Chondrocyte (in vitro differentiated cells): ENCODE results near the gene ZFPM1. TPM values are rescaled to one million over a fixed set of nuclear protein-coding genes. Genes with fewer than 3 reads are reported as not detected.

ENCODE experiments used
- DNase-seq: peaks from one replicate; pipeline ENCODE4 v3.0.0; 2021; ENCODE audit warnings: mixed read lengths, low spot score
- H3K27ac Mint-ChIP-seq: one replicate; pipeline ENCODE4 v1.8.0; 2021; ENCODE audit warnings: mild to moderate bottlenecking, moderate library complexity, mixed read lengths; ENCODE audit not compliant: unreplicated experiment
- H3K27me3 Mint-ChIP-seq: 2 replicates; pipeline ENCODE4 v1.8.0; 2021; ENCODE audit warnings: low read depth, mixed read lengths
- H3K36me3 Mint-ChIP-seq: 2 replicates; pipeline ENCODE4 v1.8.0; 2021; ENCODE audit warnings: low read depth, mixed read lengths
- H3K4me1 Mint-ChIP-seq: 2 replicates; pipeline ENCODE4 v1.8.0; 2021; ENCODE audit warnings: low read depth, mild to moderate bottlenecking, mixed read lengths
- H3K4me3 Mint-ChIP-seq: one replicate; pipeline ENCODE4 v1.8.0; 2021; ENCODE audit warnings: mild to moderate bottlenecking, moderate library complexity, mixed read lengths; ENCODE audit not compliant: unreplicated experiment
- H3K9me3 Mint-ChIP-seq: 2 replicates; pipeline ENCODE4 v1.8.0; 2021; ENCODE audit warnings: low read depth, mixed read lengths
- total RNA-seq: library from RNA; stranded (reverse); gene quantifications from 3 replicates; pipeline ENCODE4 v1.2.1, GENCODE V29; 2021
- TF ChIP-seq, protein P1 (sequence below): fragments of 200-600 bp; sonication (generic); IDR thresholded peaks from 2 replicates; pipeline ENCODE4 v1.5.0; 2021; ENCODE audit warnings: antibody characterized with exemption, mild to moderate bottlenecking, moderate library complexity

ZFPM1 gene
- total RNA-seq, 1 donor from 2014 or later, result 7.6 TPM

DNA sequence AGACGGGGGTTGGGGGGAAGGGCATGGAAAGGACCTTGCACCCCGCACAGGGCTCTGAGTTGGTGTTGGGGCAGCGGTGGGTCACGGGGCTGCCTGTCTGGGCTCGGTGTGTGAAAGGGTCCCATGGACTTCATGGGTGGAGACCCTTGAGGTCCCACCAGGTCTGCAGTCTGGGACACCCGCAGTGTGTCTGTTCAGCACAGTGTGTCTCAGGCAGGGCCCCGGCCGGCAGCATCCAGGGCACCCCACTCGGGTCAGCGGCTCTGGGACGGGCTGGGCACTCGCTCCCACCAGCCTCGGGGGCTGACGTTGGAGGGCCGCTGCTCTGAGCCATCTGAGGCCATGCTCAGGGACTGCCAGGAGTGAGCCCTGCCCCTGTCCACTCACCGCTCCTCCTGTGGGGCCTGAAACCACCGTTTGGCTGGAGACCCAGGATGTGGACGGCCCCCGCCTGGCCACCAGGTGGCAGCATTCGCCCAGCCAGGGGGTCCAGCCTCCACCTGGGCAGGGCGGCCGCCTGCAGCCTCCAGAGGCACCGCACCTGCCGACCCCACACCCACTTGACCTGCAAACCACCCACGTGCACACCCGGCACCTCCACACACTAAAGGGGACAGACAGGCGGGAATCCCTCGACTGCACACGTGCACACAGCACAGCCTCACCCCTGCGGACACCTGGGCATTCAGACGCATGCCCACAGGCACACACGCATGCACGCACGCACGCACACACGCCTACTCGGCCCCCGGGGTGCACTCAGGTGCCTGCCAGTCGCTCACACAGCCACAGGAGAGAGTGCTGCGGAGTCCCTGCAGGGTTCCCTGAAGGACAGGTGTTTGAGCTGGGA, 10.1 kb upstream of the ZFPM1 start:
- H3K9me3 Mint-ChIP-seq, result no peaks in the 10 kb centered on the region
- H3K27ac Mint-ChIP-seq, result no peak overlapping the region
- no peak overlapping the region for H3K4me3 Mint-ChIP-seq
- DNase-seq, result no peak
- TF ChIP-seq, protein P1, sequence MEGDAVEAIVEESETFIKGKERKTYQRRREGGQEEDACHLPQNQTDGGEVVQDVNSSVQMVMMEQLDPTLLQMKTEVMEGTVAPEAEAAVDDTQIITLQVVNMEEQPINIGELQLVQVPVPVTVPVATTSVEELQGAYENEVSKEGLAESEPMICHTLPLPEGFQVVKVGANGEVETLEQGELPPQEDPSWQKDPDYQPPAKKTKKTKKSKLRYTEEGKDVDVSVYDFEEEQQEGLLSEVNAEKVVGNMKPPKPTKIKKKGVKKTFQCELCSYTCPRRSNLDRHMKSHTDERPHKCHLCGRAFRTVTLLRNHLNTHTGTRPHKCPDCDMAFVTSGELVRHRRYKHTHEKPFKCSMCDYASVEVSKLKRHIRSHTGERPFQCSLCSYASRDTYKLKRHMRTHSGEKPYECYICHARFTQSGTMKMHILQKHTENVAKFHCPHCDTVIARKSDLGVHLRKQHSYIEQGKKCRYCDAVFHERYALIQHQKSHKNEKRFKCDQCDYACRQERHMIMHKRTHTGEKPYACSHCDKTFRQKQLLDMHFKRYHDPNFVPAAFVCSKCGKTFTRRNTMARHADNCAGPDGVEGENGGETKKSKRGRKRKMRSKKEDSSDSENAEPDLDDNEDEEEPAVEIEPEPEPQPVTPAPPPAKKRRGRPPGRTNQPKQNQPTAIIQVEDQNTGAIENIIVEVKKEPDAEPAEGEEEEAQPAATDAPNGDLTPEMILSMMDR, result peak; percentile 92
- H3K4me1 Mint-ChIP-seq, result no peaks in the 10 kb centered on the region
- H3K36me3 Mint-ChIP-seq, result no peaks in the 10 kb centered on the region
- H3K27me3 Mint-ChIP-seq, result peaks cover 5% of the 10 kb centered on the region

GRCh38 chr16:88444826-88445582, 8.1 kb upstream of the ZFPM1 start:
- DNase-seq, result no peak
- TF ChIP-seq, protein P1, result no peak
- no peaks in the 10 kb centered on the region for H3K9me3 Mint-ChIP-seq
- no peaks in the 10 kb centered on the region for H3K4me1 Mint-ChIP-seq
- H3K27ac Mint-ChIP-seq, result no peak overlapping the region
- H3K4me3 Mint-ChIP-seq, result no peak overlapping the region
- H3K27me3 Mint-ChIP-seq, result peaks cover 5% of the 10 kb centered on the region
- no peaks in the 10 kb centered on the region for H3K36me3 Mint-ChIP-seq

DNA sequence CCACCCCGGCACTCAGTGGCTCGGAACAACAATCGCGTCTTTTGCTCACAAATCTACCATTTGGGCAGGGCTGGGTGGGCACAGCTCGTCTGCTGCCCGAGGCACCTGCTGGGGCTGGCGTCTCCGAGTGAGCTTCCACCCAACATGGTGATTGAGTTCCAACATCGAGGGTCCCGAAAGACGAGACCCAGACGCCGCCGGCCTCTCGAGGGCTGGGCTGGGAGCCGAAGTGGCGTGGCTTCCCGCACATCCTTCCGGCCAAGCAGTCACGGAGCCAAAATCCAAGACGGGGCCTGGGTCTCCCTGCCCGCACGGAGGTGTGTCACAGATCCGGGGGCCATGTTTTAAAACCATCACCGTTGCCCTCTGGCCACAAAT, 7.5 kb upstream of the ZFPM1 start:
- Mint-ChIP-seq H3K9me3 (no peaks in the 10 kb centered on the region), H3K4me3 (no peak overlapping the region), H3K27ac (no peak overlapping the region), H3K36me3 (no peaks in the 10 kb centered on the region), H3K4me1 (no peaks in the 10 kb centered on the region), H3K27me3 (peaks cover 5% of the 10 kb centered on the region)
- DNase-seq, result no peak
- TF ChIP-seq, protein P1, result no peak

- Mint-ChIP-seq H3K9me3 (no peaks in the 10 kb centered on the region), H3K27me3 (peaks cover 5% of the 10 kb centered on the region), H3K36me3 (no peaks in the 10 kb centered on the region), H3K4me1 (no peaks in the 10 kb centered on the region), H3K27ac (no peak overlapping the region), H3K4me3 (no peak overlapping the region)
- DNase-seq, result no peak
- TF ChIP-seq, protein P1, result no peak
Observed at GRCh38 chr16:88446061-88446460, 7.0 kb upstream of the ZFPM1 start.

GRCh38 chr16:88446736-88447135, 6.3 kb upstream of the ZFPM1 start:
- DNase-seq, result no peak
- Mint-ChIP-seq H3K4me3 (no peak overlapping the region), H3K4me1 (no peaks in the 10 kb centered on the region), H3K27me3 (peaks cover 5% of the 10 kb centered on the region), H3K36me3 (no peaks in the 10 kb centered on the region), H3K9me3 (no peaks in the 10 kb centered on the region), H3K27ac (no peak overlapping the region)
- TF ChIP-seq, protein P1, result no peak
